VCaP (cell line): ENCODE data around the gene CECR2.

Experiments used
- H3K27ac ChIP-seq: fragments of 450-650 bp; 2 replicates; pipeline ENCODE4 v1.5.1; 2017
- TF ChIP-seq, protein P1 (sequence below): fragments of 450-650 bp; conservative IDR thresholded peaks from 2 replicates; pipeline ENCODE4 v1.5.1; 2017; ENCODE audit warnings: mild to moderate bottlenecking, moderate library complexity

Gene CECR2

DNA sequence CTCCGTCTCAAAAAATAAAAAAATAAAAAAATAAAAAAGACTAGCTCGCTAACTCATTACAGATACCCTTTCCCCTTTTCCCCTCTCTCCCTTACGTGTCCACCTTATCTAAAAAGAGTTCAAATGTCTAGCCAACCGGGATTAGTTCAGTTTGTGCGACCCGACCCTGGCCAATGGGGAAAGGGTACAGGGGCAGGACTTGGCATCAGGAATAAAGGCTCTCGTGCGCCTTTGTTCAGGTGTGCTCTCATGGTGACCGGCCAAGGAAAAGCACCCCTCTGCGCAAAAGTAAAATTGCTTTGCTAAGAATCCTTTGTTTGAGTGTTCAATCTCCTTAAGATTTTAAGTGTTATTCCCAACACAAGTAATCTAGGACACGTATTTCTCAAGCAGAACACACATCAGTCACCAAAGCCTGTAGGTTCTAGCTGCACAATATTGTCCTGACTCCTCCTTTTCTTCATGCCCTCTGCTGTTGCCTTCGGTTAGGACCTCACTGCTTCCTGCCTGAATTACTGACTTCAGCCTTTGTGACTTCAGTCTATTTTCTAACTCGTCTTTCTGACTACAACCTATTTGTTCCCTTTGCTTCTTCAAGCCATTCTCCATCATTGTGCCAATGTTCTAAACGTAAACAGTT lies 20.7 kb upstream of the CECR2 start:
- TF ChIP-seq, protein P1, sequence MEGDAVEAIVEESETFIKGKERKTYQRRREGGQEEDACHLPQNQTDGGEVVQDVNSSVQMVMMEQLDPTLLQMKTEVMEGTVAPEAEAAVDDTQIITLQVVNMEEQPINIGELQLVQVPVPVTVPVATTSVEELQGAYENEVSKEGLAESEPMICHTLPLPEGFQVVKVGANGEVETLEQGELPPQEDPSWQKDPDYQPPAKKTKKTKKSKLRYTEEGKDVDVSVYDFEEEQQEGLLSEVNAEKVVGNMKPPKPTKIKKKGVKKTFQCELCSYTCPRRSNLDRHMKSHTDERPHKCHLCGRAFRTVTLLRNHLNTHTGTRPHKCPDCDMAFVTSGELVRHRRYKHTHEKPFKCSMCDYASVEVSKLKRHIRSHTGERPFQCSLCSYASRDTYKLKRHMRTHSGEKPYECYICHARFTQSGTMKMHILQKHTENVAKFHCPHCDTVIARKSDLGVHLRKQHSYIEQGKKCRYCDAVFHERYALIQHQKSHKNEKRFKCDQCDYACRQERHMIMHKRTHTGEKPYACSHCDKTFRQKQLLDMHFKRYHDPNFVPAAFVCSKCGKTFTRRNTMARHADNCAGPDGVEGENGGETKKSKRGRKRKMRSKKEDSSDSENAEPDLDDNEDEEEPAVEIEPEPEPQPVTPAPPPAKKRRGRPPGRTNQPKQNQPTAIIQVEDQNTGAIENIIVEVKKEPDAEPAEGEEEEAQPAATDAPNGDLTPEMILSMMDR, result no peak
- H3K27ac ChIP-seq, result peak overlapping the region; percentile 38

DNA sequence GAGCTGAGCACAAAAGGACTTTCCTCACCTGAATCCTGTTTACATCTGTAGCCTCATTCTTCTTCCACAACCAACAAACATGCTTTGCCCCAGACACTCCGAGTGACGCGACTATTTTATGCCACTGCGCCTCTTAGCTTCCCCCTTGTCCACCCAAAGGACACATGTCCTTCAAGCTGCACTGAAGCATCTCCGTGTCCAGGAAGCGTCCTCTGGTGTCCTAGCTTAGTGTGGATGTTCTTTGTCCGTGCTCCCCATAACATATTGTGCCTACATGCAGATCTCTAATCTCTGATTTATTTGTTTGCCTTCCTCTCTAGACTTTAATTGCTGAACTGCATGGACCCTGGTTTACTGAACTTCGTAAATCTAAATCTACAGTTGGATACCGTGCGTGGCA lies 20.1 kb upstream of the CECR2 start:
- peak overlapping the region; percentile 38 for H3K27ac ChIP-seq
- TF ChIP-seq, protein P1, result no peak

DNA sequence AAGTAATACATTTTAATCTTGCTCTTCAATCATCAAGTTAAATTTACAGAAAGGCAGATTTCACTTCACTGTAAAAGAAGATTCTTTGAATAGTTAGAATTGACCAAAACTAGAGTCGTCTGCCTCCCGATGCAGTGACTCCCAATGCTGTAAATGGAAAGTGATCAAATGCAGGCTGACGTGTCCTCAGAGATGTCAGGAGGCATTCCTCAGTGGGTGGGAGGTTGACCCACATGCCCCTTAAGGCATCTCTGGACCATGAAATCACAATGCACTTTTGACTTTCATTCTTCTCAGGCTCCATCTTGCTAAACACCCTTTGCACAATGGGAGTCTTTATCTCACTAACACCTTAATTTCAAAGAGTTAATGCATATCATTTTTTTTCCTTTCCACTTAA lies 19.0 kb upstream of the CECR2 start:
- H3K27ac ChIP-seq, result no peak overlapping the region
- TF ChIP-seq, protein P1, result no peak

DNA sequence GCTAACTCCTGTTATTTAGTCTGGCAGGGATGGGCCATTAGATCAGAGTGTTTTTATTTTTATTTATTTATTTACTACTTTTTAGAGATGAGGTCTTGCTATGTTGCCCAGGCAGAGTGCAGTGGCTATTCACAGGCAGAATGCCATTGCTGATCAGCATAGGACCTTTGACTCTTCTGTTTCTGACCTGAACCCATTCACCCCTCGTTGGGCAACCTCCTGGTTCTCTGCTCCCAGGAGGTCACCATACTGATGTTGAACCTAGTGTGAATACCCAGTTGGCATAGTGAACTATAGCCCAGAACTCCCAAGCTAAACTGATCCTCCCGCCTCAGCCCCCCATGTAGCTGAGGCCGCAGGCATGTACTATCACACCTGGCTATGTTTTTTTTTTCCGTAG lies 16.5 kb upstream of the CECR2 start:
- TF ChIP-seq, protein P1, result no peak
- H3K27ac ChIP-seq, result no peak overlapping the region

DNA sequence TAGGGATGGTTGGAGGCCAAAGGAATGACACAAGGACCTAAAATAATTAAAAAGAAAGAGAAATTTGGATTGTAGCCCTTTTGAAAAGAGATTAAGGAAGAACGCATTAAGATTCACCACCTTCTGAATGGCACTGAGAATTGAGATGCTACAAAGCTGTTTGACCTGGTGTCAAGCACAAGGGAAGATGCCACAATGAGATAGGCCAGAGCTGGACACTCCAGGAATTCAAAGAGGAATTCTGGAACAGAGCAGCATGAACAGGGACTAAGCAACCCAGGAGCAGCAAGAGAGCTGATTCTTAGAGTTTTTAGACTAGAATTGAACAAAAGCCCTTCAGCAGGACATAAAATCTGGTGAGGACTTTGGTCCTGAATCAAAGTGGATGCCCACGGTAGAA lies 11.6 kb upstream of the CECR2 start:
- no peak overlapping the region for H3K27ac ChIP-seq
- TF ChIP-seq, protein P1, result no peak

DNA sequence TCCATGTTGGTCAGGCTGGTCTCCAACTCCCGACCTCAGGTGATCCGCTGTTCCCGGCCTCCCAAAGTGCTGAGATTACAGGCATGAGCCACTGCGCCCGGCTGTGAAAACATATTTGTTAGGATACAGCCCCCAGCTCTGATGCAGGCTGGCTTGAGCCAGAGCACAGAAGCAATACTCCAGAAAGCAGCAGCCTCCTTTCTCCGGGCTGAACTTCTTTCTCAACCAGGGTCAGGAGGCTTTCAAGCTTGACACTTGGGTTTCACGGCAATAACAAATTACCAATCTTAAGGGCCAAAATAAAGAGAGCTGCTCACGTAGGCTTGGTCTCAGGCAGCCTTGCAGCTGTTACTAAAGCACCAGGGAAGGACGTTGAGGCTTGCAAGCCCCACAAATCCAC lies 10.8 kb upstream of the CECR2 start:
- TF ChIP-seq, protein P1, result no peak
- H3K27ac ChIP-seq, result no peak overlapping the region

DNA sequence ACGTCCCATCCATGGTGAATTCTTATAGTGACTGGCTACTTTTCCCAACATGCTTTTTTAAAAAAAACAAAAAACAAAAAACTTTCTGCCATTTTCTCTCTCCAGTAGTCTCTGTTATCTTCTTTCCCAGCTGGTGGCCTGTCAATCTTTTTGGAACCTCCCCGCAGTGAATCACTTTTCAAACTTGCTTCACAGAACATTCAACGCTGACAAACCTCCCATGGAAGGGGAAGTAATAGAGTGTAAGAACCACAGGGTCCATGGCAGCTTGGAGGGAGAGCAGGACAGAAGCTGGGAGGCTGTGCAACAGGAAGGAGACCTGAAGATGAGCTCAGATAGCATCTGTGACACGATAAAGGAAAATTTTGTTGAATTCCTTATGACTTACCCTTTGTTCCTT lies 9.8 kb upstream of the CECR2 start:
- TF ChIP-seq, protein P1, result no peak
- no peak overlapping the region for H3K27ac ChIP-seq
